ENCODE measurements around the gene RNF133. TPM values are rescaled to one million over a fixed set of nuclear protein-coding genes. Genes with fewer than 3 reads are reported as not detected.

Gene RNF133
- total RNA-seq, 3 donors from 2014 or later = 0.41 to 1.1 (median 0.46) TPM

GRCh38 chr7:122727759-122728158 is 28.8 kb upstream of the RNF133 start:
- DNase-seq = no peak
- no peak for TF ChIP-seq CTCF (IDR thresholded peaks at IDR 0.05)

GRCh38 chr7:122727354-122727753 is 28.4 kb upstream of the RNF133 start:
- ATAC-seq (no peak), DNase-seq (no peak)
- Histone ChIP-seq H3K9me3 (peaks cover 4% of the 10 kb centered on the region), H3K36me3 (ENCODE audit: low read depth) (no peaks in the 10 kb centered on the region), H3K4me3 (no peak overlapping the region), H3K4me1 (ENCODE audit: low read depth) (no peaks in the 10 kb centered on the region)
- intact Hi-C loops (cut with DNase I, micrococcal nuclease) = no loop called here
- TF ChIP-seq CTCF (IDR thresholded peaks at IDR 0.05) = no peak

More at GRCh38 chr7:122727759-122728158, 28.8 kb upstream of the RNF133 start:
- Histone ChIP-seq H3K9me3 (peaks cover 4% of the 10 kb centered on the region), H3K4me1 (ENCODE audit: low read depth) (no peaks in the 10 kb centered on the region), H3K4me3 (no peak overlapping the region), H3K36me3 (ENCODE audit: low read depth) (no peaks in the 10 kb centered on the region)
- intact Hi-C loops (cut with DNase I, micrococcal nuclease) = no loop called here
- no peak for ATAC-seq

GRCh38 chr7:122726881-122727280 is 28.0 kb upstream of the RNF133 start:
- Histone ChIP-seq H3K4me1 (ENCODE audit: low read depth) (no peaks in the 10 kb centered on the region), H3K9me3 (peaks cover 4% of the 10 kb centered on the region), H3K36me3 (ENCODE audit: low read depth) (no peaks in the 10 kb centered on the region), H3K4me3 (no peak overlapping the region)
- TF ChIP-seq CTCF (IDR thresholded peaks at IDR 0.05) = no peak
- no peak for ATAC-seq
- no peak for DNase-seq
- intact Hi-C loops (cut with DNase I, micrococcal nuclease) = no loop called here

GRCh38 chr7:122724366-122724765 is 25.4 kb upstream of the RNF133 start:
- TF ChIP-seq CTCF (IDR thresholded peaks at IDR 0.05) = no peak
- DNase-seq (no peak), ATAC-seq (no peak)
- Histone ChIP-seq H3K4me1 (ENCODE audit: low read depth) (no peaks in the 10 kb centered on the region), H3K9me3 (peaks cover 4% of the 10 kb centered on the region), H3K36me3 (ENCODE audit: low read depth) (no peaks in the 10 kb centered on the region), H3K4me3 (no peak overlapping the region)
- intact Hi-C loops (cut with DNase I, micrococcal nuclease) = no loop called here

- no peak for TF ChIP-seq CTCF (IDR thresholded peaks at IDR 0.05)
- peak; percentile 25 for ATAC-seq
- Histone ChIP-seq H3K4me3 (no peak overlapping the region), H3K9me3 (peaks cover 4% of the 10 kb centered on the region), H3K4me1 (ENCODE audit: low read depth) (no peaks in the 10 kb centered on the region), H3K36me3 (ENCODE audit: low read depth) (no peaks in the 10 kb centered on the region)
- intact Hi-C loops (cut with DNase I, micrococcal nuclease) = no loop called here
- DNase-seq = no peak
Measured at GRCh38 chr7:122719010-122719578, 20.2 kb upstream of the RNF133 start.

All from mucosa of descending colon (tissue), 3 donors.